GM12878 (cell line): ENCODE data around the gene ABHD14A. TPM values are rescaled to one million over a fixed set of nuclear protein-coding genes. Genes with fewer than 3 reads are reported as not detected.
A peak's percentile ranks its signal among the peaks of the same experiment; 100 is the strongest.

ENCODE experiments used
- ASH2L ChIP-seq: fragments of 300-600, 200-600 bp; sonication (generic); IDR thresholded peaks from 2 replicates; pipeline ENCODE4 v1.6.1; 2017; ENCODE audit warnings: low read depth, mild to moderate bottlenecking, borderline replicate concordance
- CBX3 ChIP-seq: fragments of 200-600 bp; sonication (generic); IDR thresholded peaks from 2 replicates; pipeline ENCODE4 v1.6.1; 2016; ENCODE audit warnings: low read depth, borderline replicate concordance
- JUND ChIP-seq: IDR thresholded peaks from 2 replicates; pipeline ENCODE4 v1.6.1; 2012; ENCODE audit warnings: low read depth, mild to moderate bottlenecking, low read length, improper control_type of control experiment, moderate library complexity
- MTA3 ChIP-seq: IDR thresholded peaks from 2 replicates; pipeline ENCODE4 v1.6.1; 2012; ENCODE audit warnings: low read length, inconsistent platforms, borderline replicate concordance
- POU2F2 ChIP-seq: IDR thresholded peaks from 3 replicates; pipeline ENCODE4 v1.6.1; 2011; ENCODE audit warnings: low read depth, mild to moderate bottlenecking, low read length, borderline replicate concordance
- RAD21 ChIP-seq: IDR thresholded peaks from 2 replicates; pipeline ENCODE4 v1.6.1; 2011; ENCODE audit warnings: mild to moderate bottlenecking, low read depth, low read length, moderate library complexity; ENCODE audit not compliant: insufficient read depth
- RB1 ChIP-seq: fragments of 450-650 bp; formaldehyde crosslinking; IDR thresholded peaks from 2 replicates; pipeline ENCODE4 v1.6.1; 2017; ENCODE audit warnings: mild to moderate bottlenecking, borderline replicate concordance
- SMC3 ChIP-seq: IDR thresholded peaks from 2 replicates; pipeline ENCODE4 v1.6.1; 2011; ENCODE audit warnings: low read length, improper control_type of control experiment, borderline replicate concordance
- ZBED1 ChIP-seq: IDR thresholded peaks from 2 replicates; pipeline ENCODE4 v1.6.1; 2016; ENCODE audit warnings: borderline replicate concordance
- ZNF384 ChIP-seq: IDR thresholded peaks from 2 replicates; pipeline ENCODE4 v1.6.1; 2012; ENCODE audit warnings: low read depth, mild to moderate bottlenecking, low read length, improper control_type of control experiment, borderline replicate concordance
- polyA plus RNA-seq, 11 experiments: library from polyadenylated mRNA; depleted of rRNA in 4 of 11; unstranded in 6 of 11; stranded (reverse) in 5 of 11; fragments of >200 nt; fragmentation: Nextera tagmentation in 4 of 11; fragmentation: Illumina TruSeq in 1 of 11; extraction: Ambion mirVana in 4 of 11; extraction: Trizol in 1 of 11; gene quantifications; 1 replicate in 1 of 11; 2 replicates in 10 of 11; pipeline versions ENCODE4 v1.2.1 to v1.2.3, GENCODE V29; 2011 to 2016; ENCODE audit warnings: inconsistent platforms in 2 of 11, missing spikeins in 2 of 11, low read depth in 1 of 11
- total RNA-seq, 4 experiments: library from RNA; depleted of rRNA in 3 of 4; stranded (reverse); fragments of >200 nt in 3 of 4; fragmentation: Illumina TruSeq in 1 of 4; extraction: Trizol in 1 of 4; gene quantifications; 2 replicates each; pipeline versions ENCODE4 v1.2.1 to v1.2.3, GENCODE V29; 2013 to 2021
- TF ChIP-seq, protein P1 (sequence below): fragments of 450-650 bp; IDR thresholded peaks from 2 replicates; pipeline ENCODE4 v1.6.1; 2018; ENCODE audit warnings: borderline replicate concordance, mild to moderate bottlenecking; ENCODE audit not compliant: partially characterized antibody

The ABHD14A gene
- total and polyA plus RNA-seq, 10 of the 15 experiments (the other 5 are each of a cell fraction or from before 2014, with no cell fraction given), result 1.2 to 27.0 (median 7.9) TPM

DNA sequence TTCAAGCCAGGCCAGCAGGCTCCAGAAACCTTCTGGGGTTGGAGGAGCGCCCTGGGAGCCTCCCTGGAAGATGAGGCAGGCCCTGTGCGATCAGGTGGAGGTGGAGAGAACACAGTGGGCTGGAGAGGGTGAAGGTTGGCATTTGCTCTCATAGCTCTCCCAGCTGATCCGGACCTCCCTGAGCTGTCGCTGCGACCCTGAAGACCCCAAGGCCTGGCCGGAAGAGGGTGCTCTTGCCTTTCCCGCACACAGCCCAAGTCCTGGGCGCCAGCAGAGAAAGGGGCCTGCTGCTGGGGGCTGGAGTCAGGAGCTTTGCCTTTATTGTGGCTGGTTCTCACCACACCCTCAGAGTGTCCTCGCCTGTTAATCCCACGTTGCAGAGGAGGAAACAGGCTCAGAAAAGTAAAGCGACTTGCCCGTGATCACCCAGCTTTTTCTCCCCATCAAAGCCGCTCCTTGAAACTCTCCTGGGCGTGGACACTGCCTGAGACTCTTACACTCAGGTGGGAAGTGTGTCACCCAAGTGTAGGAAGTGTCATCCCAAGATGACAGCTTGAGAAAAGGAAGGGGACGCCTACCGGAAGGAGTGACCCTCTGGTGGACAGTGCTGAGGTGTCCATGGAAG is 29.4 kb downstream of the ABHD14A start (continued):
- TF ChIP-seq, protein P1, sequence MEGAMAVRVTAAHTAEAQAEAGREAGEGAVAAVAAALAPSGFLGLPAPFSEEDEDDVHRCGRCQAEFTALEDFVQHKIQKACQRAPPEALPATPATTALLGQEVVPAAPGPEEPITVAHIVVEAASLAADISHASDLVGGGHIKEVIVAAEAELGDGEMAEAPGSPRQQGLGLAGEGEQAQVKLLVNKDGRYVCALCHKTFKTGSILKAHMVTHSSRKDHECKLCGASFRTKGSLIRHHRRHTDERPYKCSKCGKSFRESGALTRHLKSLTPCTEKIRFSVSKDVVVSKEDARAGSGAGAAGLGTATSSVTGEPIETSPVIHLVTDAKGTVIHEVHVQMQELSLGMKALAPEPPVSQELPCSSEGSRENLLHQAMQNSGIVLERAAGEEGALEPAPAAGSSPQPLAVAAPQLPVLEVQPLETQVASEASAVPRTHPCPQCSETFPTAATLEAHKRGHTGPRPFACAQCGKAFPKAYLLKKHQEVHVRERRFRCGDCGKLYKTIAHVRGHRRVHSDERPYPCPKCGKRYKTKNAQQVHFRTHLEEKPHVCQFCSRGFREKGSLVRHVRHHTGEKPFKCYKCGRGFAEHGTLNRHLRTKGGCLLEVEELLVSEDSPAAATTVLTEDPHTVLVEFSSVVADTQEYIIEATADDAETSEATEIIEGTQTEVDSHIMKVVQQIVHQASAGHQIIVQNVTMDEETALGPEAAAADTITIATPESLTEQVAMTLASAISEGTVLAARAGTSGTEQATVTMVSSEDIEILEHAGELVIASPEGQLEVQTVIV, result no peak
- no peak for TF ChIP-seq JUND
- no peak for TF ChIP-seq CBX3
- no peak for TF ChIP-seq POU2F2
- no peak for TF ChIP-seq ZBED1
- TF ChIP-seq ASH2L, result no peak
- TF ChIP-seq ZNF384, result no peak
- peak; percentile 72; the same call in 1 of the 2 replicates for TF ChIP-seq SMC3
- TF ChIP-seq RB1, result no peak
- TF ChIP-seq RAD21, result peak; percentile 88
- TF ChIP-seq MTA3, result no peak
